Measurements from ENCODE around the gene SPAG7.
A peak's percentile ranks its signal among the peaks of the same experiment; 100 is the strongest.

Gene SPAG7

GRCh38 chr17:4974115-4974670 lies 6.6 kb upstream of the SPAG7 start:
- no peak for DNase-seq

DNA sequence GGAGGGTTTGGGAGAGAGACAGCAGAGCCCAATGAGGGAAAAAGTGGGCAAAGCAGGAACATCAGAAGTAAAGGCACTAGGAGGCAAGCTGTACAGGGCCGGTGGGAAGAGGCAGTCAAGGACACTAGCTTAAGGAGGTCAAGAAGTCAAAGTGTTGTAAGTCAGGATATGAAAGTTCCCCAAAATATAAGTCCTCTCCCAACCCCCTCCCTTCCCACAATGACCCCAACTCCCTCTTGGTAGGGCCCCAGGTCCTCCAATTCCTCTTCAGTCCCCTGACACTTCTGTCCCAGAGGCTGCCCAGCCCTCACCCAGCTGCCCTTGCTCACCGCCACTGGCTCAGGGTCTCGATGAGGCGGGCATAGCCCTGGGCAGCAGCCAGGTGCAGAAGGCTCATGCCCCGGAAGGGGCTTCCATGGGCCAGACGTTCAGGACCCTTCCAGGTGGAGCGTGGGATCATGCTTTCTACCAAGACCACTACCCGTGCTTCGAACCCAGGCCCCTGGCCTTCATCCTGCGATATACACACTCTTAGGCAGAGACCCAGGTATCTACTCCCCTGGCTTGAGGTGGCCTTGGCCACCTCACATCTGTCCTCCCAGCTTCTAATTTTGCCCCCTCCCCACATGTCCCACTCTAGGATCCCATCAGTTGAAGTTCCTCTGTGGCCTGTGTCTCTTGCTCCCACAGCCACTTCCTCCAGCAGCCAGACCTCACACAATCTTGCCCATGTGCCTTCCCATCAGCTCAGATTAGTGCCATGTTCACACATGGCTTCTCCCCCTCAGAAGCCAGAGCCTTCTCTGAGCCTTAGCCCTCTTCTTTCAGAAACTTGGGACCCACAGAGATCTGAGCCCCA lies 5.9 kb upstream of the SPAG7 start:
- no peak for DNase-seq

- no peak for DNase-seq
Measured at GRCh38 chr17:4972752-4973151, 5.1 kb upstream of the SPAG7 start.

- no peak for DNase-seq
Measured at GRCh38 chr17:4972322-4972721, 4.7 kb upstream of the SPAG7 start.

- no peak for DNase-seq
Measured at GRCh38 chr17:4971826-4972225, 4.2 kb upstream of the SPAG7 start.

DNA sequence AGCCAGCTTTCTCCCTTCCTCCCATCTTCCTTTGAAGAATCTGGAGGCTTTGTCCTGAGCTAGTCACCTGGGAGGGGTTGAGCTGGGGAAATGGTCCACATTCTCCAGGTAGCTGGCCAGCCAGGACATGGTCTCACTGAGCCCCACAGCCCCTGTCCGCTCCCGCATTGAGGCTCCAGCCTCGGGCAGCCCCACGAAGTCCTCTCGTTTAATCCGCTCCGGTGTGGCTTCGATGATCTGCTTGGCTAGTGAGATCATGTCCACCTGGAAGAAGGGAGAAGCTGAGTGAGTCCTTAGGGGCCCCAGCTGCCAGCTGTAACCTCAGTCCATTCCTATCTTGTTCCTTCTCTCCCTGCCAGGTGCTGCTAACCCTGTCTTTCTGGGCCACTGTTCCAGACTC lies 2.7 kb upstream of the SPAG7 start:
- no peak for DNase-seq

DNA sequence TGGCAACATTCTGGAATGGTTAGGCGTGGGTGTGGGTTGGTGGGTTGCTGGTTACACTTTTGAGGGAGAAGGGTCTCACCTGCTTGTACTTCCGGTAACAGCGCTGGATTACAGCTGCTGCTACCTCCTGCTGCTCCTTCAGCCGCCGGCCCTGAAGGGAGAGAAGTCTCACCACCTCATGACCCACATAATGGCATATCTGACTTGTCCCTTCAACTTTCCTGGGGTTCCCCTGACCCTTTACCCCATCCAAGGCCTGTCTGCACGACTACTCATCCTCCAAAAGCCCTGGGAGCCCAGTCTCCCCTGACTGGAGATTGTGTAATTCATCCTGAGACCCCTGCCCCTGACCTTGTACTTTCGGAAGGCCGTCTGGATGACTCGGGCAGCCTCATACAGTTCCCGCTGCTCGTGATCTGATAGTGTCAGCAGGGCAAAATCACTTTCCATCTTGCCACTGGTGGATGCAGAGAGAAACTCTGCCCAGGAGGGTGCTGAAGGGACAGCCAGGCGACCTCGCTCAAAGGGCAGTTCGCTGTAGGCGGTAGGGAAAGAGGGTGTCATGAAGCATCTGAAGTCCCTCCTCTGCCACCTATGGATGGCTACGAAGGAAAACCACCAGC lies 2.0 kb upstream of the SPAG7 start:
- no peak for DNase-seq

- peak; percentile 74 for DNase-seq
Measured at GRCh38 chr17:4969047-4969550, 1.5 kb upstream of the SPAG7 start.

DNA sequence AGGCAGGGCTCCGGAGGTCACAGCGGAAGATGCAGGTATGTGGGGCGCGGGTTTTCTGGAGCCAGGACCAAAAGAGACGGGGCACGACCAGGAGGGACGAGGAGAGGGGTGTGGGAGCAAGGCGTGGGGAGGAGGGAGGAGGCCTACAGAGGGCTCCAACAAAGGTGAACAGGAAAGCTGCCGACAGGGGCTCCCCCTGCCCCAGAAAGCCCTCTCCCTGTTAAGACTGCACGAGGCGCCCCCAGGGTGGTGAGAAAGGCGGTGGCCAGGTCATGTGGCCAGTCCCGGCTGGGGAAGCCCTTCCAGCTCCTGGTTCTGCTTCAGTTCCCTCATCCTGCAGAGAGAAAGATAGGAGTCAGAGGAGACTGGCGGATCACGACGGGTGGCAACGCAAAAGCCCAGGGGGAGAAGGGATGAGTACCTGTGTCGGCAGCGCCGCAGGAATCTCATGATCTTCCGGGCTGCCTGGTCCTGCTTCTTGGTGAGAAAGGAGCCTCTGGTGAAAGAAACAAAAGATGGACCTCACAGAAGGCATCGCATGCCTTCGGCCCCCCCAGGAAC lies 949 bp upstream of the SPAG7 start:
- DNase-seq, result peak; percentile 47

GRCh38 chr17:4966844-4967538 lies 626 bp downstream of the SPAG7 start:
- DNase-seq, result peak; percentile 100

DNA sequence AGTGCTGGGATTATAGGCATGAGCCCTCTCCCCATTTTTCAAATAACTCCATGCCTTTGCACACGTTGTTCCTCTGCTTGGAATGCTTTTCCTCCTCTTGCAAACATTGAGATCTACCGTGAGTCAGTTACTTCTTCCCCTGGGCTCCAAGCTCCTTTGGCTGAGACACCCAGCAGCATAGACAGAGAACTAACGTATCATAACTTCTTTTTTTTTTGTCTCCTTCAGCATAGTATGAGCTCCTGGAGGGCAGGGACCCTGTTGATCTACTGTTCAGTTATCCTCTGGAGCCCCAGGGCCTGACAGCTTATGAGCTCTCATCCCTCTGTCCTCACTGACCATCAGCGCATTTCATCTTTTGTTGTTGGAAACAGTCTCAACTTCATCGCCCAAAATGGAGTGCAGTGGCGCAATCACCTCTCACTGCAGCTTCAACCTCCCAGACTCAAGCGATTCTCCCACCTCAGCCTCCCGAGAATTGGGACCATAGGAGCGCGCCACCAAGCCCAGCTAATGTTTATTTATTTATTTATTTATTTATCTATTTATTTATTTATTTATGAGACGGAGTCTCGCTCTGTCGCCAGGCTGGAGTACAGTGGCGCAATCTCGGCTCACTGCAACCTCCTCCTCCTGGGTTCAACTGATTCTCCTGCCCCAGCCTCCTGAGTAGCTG lies 2.2 kb downstream of the SPAG7 start:
- no peak for DNase-seq

GRCh38 chr17:4960279-4960922 lies 7.2 kb downstream of the SPAG7 start:
- no peak for DNase-seq

- DNase-seq, result no peak
Measured at GRCh38 chr17:4959261-4959965, 8.2 kb downstream of the SPAG7 start.

DNA sequence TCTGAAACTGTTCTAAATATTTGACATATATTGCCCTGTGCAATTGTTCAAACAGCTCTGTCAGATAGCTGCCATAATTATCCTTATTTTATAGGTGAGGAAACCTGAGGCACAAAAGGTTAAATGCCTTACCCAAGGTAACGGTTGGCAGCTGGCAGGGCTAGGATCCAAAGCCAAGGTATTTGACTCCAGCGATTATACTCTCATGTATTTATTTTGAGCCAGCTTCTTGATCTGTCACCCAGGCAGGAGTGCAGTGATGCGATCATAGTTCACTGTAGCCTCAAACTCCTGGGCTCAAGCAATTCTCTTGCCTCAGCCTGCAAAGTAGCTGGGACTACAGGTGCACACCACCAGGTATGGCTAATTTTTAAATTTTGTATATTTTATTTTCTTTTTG lies 9.5 kb downstream of the SPAG7 start:
- no peak for DNase-seq

DNA sequence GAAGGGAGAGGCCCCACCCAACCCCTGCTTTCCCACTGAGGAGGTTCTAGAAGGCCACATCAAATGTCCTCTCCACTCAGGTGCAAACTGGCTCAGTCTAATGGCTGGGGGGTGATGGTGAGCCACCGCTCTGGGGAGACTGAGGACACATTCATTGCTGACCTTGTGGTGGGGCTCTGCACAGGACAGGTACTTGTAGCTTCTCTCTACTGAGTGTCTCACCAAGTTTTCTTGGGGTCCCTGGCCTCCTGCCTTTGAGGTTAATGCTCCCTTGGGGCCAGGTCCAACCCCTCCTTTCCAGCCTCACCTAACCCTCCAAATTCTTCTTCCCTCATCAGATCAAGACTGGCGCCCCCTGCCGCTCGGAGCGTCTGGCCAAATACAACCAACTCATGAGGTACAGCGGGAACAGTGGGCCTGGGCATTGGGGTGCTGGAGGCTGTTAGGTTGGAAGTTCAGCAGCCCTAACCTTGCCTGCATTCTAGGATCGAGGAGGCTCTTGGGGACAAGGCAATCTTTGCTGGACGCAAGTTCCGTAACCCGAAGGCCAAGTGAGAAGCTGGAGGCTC lies 11.0 kb downstream of the SPAG7 start:
- DNase-seq, result peak; percentile 70

DNA sequence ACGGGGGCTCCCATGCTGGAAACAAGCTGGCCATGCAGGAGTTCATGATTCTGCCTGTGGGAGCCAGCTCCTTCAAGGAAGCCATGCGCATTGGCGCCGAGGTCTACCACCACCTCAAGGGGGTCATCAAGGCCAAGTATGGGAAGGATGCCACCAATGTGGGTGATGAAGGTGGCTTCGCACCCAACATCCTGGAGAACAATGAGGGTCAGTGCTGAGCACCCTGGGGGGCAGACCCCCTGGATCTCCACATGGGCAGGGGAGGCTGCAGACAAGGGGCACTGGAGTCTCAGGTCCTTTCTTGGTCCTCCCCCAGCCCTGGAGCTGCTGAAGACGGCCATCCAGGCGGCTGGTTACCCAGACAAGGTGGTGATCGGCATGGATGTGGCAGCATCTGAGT lies 12.5 kb downstream of the SPAG7 start:
- no peak for DNase-seq

GRCh38 chr17:4953451-4953961 lies 14.1 kb downstream of the SPAG7 start:
- DNase-seq, result no peak

GRCh38 chr17:4951486-4951885 lies 16.1 kb downstream of the SPAG7 start:
- peak; percentile 33 for DNase-seq

- peak; percentile 74 for DNase-seq
Measured at GRCh38 chr17:4950746-4951204, 16.8 kb downstream of the SPAG7 start, which contains the start of gene ENO3. Gene ENO3 (plus strand): TSS chr17:4951119. CDS start chr17:4951830, 711 bp downstream.

- DNase-seq, result peak; percentile 90
Measured at GRCh38 chr17:4950075-4950745, 17.4 kb downstream of the SPAG7 start.
